Gastroesophageal sphincter (tissue), 4 donors: ENCODE measurements around the gene WNT3A. TPM values are rescaled to one million over a fixed set of nuclear protein-coding genes. Genes with fewer than 3 reads are reported as not detected.

Experiments
- ATAC-seq: fragments of 150-250 bp; one replicate; pipeline ENCODE4 v1.9.1; 2016; ENCODE audit warnings: mild to moderate bottlenecking, moderate library complexity
- H3K27ac ChIP-seq, 4 donors: fragments of 200-600 bp; sonication (generic) in 3 of 4; 1 replicate in 3 of 4; 2 replicates in 1 of 4; pipeline ENCODE4 v1.5.1; 2016 to 2019
- H3K27me3 ChIP-seq: fragments of 200-600 bp; sonication (generic); one replicate; pipeline ENCODE4 v1.5.1; 2019
- H3K36me3 ChIP-seq, 2 donors: fragments of 200-600 bp; sonication (generic); one replicate each; pipeline ENCODE4 v1.5.1; 2019; ENCODE audit warnings: control low read depth in 1 of 2
- H3K4me1 ChIP-seq, 3 donors: fragments of 200-600 bp; sonication (generic); 1 replicate in 2 of 3; 2 replicates in 1 of 3; pipeline ENCODE4 v1.5.1; 2016 to 2019; ENCODE audit warnings: control low read depth in 2 of 3
- H3K4me3 ChIP-seq, 2 donors: fragments of 200-600 bp; sonication (generic); one replicate each; pipeline ENCODE4 v1.5.1; 2019; ENCODE audit warnings: mild to moderate bottlenecking in 1 of 2, moderate library complexity in 1 of 2
- H3K9me3 ChIP-seq, 3 donors: fragments of 200-600 bp; sonication (generic); one replicate each; pipeline ENCODE4 v1.5.1; 2017 to 2019; ENCODE audit warnings: control low read depth in 2 of 3
- EP300 ChIP-seq: sonication (generic); formaldehyde crosslinking; IDR thresholded peaks from one replicate; pipeline ENCODE4 v1.6.1; 2017; ENCODE audit warnings: antibody characterized with exemption, mild to moderate bottlenecking
- POLR2A ChIP-seq, 2 donors: fragments of 450-650 bp; IDR thresholded peaks; one replicate each; pipeline ENCODE4 v1.6.1; 2017; ENCODE audit warnings: antibody characterized with exemption in 2 of 2, mild to moderate bottlenecking in 2 of 2, moderate library complexity in 1 of 2
- POLR2AphosphoS5 ChIP-seq: sonication (generic); formaldehyde crosslinking; IDR thresholded peaks from one replicate; pipeline ENCODE4 v1.6.1; 2017; ENCODE audit warnings: antibody characterized with exemption
- WGBS, 2 donors: methylation state at CpG; one replicate each; pipeline ENCODE4 v1.1.5; 2018; ENCODE audit warnings: low coverage in 1 of 2; 5-methylcytosine and 5-hydroxymethylcytosine counted together
- total RNA-seq, 4 donors: library from RNA; depleted of rRNA; stranded (reverse); fragments of >200 nt; gene quantifications; one replicate each; pipeline ENCODE4 v1.1.0, GENCODE V29; 2016
- TF ChIP-seq, protein P1 (sequence below), 4 experiments: fragments of 200-600 bp in 2 of 4; fragments of 450-650 bp in 2 of 4; sonication (generic) in 1 of 4; IDR thresholded peaks; one replicate each; pipeline ENCODE4 v1.5.1; 2017 to 2019; ENCODE audit warnings: antibody characterized with exemption in 4 of 4, mild to moderate bottlenecking in 2 of 4, moderate library complexity in 2 of 4

The WNT3A gene
- total RNA-seq, 4 donors from 2014 or later = not detected

DNA sequence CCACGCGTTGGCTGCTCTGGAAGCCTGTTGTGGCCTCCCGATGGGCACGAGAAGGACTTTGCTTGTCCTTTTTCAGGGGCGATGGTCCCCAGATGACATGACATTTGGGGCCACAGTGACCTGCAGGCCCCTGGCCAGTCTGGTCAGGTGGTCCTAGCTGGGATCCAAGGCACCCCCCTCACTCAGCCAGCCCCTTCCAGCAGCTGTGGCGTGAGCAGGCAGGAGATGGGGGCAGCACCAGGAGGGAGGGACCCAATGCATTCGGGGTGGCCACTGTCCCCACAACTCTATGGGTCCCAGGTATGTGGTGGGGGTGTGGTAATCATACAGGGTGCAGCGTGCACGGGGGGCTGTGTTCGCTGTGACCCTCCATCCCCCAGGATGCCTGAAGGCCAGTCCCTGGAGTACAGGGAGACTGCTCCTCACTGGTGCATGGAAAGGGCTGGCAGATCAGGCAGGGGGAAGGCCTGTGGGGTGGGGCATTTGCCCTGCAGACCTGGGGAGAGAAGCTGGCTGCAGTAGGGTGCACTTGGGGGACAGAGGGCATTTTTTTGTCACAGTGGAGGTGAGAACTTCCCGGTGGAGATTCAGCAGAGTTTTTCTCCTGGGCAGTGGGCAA, 31.7 kb downstream of the WNT3A start:
- Histone ChIP-seq H3K4me3 (no peak overlapping the region), H3K27me3 (peaks cover 79% of the 10 kb centered on the region), H3K27ac (no peak overlapping the region), H3K4me1 (peaks cover 0 to 10% (median 4%) of the 10 kb centered on the region in 3 donors), H3K9me3 (peaks cover 0 to 6% (median 0%) of the 10 kb centered on the region in 3 donors), H3K36me3 (no peaks in the 10 kb centered on the region)
- no CpG with 5 or more reads among the region's 11 CpGs for WGBS, 2 donors
- no peak for ATAC-seq
- no peak for TF ChIP-seq POLR2AphosphoS5
- TF ChIP-seq POLR2A (IDR thresholded peaks at IDR 0.05) = no peak
- TF ChIP-seq EP300 = no peak
- TF ChIP-seq, protein P1, sequence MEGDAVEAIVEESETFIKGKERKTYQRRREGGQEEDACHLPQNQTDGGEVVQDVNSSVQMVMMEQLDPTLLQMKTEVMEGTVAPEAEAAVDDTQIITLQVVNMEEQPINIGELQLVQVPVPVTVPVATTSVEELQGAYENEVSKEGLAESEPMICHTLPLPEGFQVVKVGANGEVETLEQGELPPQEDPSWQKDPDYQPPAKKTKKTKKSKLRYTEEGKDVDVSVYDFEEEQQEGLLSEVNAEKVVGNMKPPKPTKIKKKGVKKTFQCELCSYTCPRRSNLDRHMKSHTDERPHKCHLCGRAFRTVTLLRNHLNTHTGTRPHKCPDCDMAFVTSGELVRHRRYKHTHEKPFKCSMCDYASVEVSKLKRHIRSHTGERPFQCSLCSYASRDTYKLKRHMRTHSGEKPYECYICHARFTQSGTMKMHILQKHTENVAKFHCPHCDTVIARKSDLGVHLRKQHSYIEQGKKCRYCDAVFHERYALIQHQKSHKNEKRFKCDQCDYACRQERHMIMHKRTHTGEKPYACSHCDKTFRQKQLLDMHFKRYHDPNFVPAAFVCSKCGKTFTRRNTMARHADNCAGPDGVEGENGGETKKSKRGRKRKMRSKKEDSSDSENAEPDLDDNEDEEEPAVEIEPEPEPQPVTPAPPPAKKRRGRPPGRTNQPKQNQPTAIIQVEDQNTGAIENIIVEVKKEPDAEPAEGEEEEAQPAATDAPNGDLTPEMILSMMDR (IDR thresholded peaks at IDR 0.05) = no peak

DNA sequence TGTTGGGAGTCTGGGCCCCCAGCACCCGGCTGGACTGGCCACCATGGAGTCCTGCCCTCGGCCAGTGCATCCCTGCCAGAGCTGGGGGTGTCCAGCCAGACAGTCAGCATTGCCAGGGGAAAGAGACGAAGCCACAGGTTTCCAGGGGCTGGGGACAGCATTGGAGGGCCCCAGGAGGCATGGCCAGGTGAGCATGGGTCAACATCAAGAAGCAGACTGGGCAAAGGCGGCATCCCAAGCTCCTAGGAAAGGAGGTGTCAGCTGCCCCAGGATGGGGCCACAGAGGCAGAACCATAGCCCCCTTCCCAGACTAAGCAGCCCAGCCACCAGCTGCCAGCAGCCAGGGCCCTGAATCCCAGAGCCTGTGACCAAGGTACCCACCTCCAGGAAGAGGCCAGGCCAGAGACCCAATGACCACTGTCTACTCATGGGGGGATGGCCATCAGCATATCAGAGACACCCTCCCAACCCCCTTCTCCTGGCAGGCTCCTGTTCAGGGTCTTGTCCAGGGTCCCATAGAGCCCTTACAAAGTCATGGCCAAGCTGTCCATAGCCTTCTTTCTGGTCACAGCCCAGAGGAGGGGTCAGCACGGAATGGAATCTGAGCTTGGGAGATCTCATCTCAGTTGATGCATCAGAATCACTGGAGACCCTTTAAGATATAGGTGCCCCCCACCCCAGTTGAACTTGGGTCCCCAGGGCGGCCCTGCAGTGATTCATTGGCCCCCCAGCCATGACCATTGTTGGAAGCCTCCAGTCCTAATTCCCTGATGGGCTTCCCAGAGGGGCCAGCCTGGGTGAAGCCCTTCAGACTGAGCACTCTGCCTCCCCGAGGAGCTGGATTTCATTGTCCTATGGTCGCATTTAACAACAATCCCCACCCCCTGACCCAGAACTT, 32.5 kb downstream of the WNT3A start:
- Histone ChIP-seq H3K36me3 (no peaks in the 10 kb centered on the region), H3K27me3 (peaks cover 76% of the 10 kb centered on the region), H3K27ac (no peak overlapping the region), H3K4me1 (peaks cover 0 to 10% (median 4%) of the 10 kb centered on the region in 3 donors), H3K9me3 (no peaks in the 10 kb centered on the region), H3K4me3 (no peak overlapping the region)
- WGBS, 2 donors = 40 to 63% methylated on average over 1 to 2 of the region's 8 CpGs
- TF ChIP-seq POLR2AphosphoS5 (no peak), POLR2A (IDR thresholded peaks at IDR 0.05) (no peak)
- TF ChIP-seq, protein P1 (IDR thresholded peaks at IDR 0.05) = no peak
- no peak for ATAC-seq

DNA sequence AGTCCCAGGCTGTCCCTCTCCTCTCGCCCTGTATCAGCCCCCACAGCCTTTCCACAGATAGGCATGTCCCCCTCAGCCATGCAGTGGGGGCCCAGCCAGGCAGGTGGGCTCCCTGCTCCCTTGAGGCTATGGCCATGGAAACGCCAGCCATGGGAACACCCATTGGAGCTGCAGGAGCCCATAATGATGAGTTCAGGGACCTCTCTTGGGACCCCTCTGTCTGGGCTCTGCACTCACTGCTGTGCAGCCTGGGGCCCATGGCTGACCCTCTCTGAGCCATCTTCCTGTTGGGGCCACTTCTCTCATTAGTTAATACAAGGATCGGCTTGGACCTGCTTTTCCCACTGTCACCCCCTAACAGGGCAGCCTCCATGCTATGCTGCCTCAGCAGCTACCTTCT, 33.2 kb downstream of the WNT3A start:
- Histone ChIP-seq H3K9me3 (no peaks in the 10 kb centered on the region), H3K27ac (no peak overlapping the region), H3K4me3 (no peak overlapping the region), H3K4me1 (peaks cover 0 to 10% (median 4%) of the 10 kb centered on the region in 3 donors), H3K36me3 (no peaks in the 10 kb centered on the region), H3K27me3 (peaks cover 72% of the 10 kb centered on the region)
- TF ChIP-seq POLR2A (IDR thresholded peaks at IDR 0.05) (no peak), POLR2AphosphoS5 (no peak), EP300 (no peak)
- WGBS, 2 donors = 50% methylated on average over 1 of the region's 3 CpGs; no CpG with 5 or more reads in 1 of the 2 donors
- ATAC-seq = no peak

DNA sequence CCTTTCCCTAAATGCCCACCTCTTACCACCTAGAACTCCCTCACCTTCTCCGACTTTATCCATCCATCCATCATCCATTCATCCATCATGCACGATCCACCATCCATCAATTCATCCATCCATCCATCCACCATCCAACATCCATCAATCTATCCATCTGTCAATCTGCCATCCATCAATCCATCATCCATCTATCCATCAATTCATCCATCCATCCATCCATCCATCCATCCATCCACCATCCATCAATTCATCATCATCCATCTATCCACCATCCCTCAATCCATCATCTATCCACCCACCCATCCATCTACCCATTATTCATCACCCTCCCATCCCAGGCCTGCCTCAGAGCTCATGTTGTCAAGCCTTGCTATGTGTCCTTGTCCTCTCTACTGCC, 34.5 kb downstream of the WNT3A start:
- 39 to 63% methylated on average over 2 of the region's 2 CpGs for WGBS, 2 donors
- Histone ChIP-seq H3K4me3 (no peak overlapping the region), H3K9me3 (no peaks in the 10 kb centered on the region), H3K4me1 (peaks cover 0 to 10% (median 4%) of the 10 kb centered on the region in 3 donors), H3K27me3 (peaks cover 59% of the 10 kb centered on the region), H3K36me3 (no peaks in the 10 kb centered on the region), H3K27ac (no peak overlapping the region)
- ATAC-seq = no peak
- TF ChIP-seq POLR2A (IDR thresholded peaks at IDR 0.05) (no peak), EP300 (no peak), POLR2AphosphoS5 (no peak)
- TF ChIP-seq, protein P1 (IDR thresholded peaks at IDR 0.05) = no peak

DNA sequence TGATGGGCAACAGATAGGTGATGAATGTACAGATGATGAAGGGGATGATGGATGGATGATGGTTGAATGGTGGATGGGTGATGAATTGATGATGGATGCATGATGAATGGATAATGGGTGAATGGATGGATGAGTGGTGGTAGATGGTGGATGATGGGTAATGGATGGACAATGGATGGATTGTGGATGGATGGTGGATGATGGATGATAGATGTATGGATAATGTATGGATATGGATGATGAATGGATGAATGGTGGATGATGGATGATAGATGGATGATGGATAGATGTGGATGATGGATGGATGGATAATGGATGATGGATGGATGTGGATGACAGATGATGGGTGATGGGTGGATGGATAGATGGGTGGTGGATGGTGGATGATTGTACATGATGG, 35.7 kb downstream of the WNT3A start:
- Histone ChIP-seq H3K4me1 (peaks cover 0 to 7% (median 2%) of the 10 kb centered on the region in 3 donors), H3K9me3 (no peaks in the 10 kb centered on the region), H3K36me3 (no peaks in the 10 kb centered on the region), H3K27me3 (peaks cover 47% of the 10 kb centered on the region), H3K4me3 (no peak overlapping the region), H3K27ac (no peak overlapping the region)
- no peak for ATAC-seq
- TF ChIP-seq EP300 (no peak), POLR2AphosphoS5 (no peak), POLR2A (IDR thresholded peaks at IDR 0.05) (no peak)
- TF ChIP-seq, protein P1 (IDR thresholded peaks at IDR 0.05) = no peak
